GM19099 (cell line): ENCODE measurements around the gene LUZP2.

Source experiments
- POLR2A ChIP-seq: IDR thresholded peaks from 3 replicates; pipeline ENCODE4 v1.6.1; 2011; ENCODE audit warnings: low read depth; ENCODE audit not compliant: insufficient read length; ENCODE audit errors: extremely low read depth

LUZP2 gene

DNA sequence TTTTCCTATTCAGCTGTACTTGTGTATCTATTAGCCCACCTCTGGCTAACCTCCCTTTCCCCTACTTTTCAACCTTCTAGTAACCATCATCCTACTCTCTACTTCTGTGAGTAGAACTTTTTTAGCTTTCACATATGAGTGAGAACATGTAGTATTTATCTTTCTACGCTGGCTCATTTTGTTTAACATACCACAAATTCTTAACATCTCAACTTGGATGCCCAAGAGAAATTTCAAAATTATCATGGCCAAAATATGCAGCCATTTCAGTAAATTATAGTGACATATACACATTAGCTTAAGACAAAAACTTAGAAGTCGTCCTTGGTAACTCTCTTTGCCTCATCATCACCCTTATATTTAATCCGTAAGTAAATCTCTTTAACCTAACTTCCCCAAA is 34.7 kb downstream of the LUZP2 start:
- TF ChIP-seq POLR2A: no peak

DNA sequence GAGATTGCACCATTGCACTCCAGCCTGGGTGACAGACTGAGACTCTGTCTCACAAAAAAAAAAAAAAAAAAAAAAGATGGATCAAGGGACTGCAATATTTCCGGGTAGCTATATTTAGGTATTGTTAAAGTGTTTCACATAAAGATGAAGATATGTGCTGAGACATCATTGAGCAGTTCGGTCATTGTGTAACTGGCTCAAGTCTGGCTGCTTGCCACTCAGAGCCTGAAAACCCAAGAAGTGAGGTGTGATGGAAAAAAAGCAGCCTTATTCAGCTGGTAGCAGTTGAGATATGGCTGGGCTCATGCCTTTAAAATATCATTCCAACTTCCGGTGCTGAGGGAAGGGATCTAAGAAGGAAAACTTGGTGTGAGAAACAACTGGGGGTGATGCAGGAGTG is 46.9 kb downstream of the LUZP2 start:
- TF ChIP-seq POLR2A: no peak

DNA sequence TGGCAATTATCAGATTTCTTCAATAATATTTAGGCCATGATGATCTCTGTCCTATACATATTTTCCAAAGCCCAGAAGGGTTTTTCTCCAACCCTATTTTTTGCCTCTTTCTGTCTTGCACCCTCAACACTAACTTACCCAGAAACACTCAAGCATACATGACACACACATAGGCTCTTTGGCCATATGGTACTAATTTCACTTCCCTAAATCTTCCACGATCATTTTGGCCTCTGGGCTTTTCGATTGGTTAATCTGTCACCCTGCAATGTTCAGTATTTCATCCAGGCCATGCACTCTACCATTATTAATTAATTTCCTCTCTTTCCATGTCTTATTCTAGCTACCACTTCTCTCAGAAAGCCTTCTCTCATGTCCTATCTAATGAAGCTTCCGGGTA is 59.8 kb downstream of the LUZP2 start:
- no peak for TF ChIP-seq POLR2A

DNA sequence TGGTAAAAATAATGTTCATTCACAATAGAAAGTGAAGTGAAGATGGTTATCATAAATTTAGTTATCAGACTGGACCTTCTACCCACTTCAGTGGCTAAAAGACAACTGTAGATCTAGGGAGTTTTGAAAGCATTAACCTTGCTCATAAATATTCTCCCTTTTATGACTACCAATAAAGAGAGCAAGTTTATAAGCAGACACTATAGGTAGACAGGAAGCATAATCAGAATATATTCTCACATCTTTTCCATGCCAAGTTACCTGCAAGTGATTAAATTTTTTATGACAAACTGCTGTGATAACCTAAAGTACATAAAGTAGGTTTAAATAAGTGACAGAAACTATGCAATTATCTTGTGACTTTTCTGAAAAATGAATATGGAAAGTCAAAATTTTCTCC is 62.5 kb downstream of the LUZP2 start:
- no peak for TF ChIP-seq POLR2A

DNA sequence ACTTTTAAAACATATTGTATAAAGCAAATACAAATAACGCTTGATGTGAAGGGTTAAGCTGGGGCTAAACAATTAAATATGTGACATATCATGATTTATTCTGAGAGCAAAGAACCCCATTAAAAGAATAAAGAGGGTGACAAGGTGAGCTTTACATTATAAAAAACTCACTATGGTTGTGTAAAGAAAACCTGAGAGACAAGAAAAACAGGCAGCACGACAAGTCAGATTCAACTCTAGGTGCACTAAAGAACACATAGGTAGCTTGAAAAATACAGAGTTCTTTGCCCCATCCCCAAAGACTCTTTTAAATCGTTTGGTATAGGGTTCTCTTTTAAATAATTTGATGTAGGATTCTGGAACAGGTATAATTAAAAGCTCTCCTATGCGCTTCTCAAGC is 63.5 kb downstream of the LUZP2 start:
- TF ChIP-seq POLR2A: no peak

DNA sequence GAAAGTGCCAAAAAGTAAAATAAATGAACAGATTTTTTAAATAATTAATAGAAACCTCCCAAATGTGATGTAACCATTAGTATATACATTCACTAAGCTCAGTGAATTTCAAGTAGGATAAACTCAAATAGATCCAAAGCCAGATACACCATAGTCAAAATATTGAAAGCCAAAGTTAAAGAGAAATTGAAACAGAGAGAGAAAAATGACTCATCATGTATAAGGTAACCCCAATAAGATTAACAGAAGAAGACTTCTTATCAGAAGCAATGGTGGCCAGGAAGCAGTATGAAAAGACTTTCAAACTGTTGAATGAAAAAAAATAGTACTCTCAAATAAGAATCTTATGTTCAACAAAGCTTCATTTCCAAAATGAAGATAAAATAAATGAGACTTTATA is 70.5 kb downstream of the LUZP2 start:
- TF ChIP-seq POLR2A: no peak

DNA sequence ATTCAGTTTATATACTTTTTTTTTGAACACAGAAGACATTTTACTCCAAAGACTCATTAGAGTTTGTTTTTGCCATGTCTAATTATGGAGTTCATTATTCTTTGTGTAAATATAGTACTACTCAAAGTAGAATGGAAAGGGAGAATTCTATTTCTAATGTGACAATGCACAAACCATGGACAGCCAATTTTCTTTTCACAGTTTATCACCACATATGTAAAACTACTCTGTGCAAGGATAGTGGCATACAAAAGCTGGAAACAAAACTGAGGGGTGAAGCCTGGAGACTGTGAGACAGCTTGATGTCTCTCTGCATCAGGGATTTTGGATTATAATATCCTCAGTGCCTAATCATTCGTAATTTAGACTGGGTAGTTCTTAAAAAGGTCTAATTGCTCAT is 75.5 kb downstream of the LUZP2 start:
- no peak for TF ChIP-seq POLR2A

DNA sequence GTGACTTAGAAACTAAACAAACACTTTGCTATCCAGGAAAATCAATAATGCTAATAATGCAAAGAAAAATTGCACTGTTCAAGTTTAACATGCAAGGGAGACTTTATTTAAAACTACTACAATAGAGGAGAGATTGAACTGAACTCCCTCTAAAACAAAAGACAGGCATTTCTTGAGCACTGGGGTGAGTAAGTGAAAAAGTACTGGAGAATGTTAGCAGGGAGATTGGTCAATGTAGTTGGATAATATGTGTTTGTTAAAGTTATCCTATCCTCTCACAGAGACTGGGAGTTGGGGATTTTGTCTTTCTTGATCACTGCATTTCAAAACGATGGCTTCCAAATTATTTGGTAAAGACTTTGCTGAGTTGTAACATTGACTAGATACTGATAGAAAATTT is 77.6 kb downstream of the LUZP2 start:
- no peak for TF ChIP-seq POLR2A

DNA sequence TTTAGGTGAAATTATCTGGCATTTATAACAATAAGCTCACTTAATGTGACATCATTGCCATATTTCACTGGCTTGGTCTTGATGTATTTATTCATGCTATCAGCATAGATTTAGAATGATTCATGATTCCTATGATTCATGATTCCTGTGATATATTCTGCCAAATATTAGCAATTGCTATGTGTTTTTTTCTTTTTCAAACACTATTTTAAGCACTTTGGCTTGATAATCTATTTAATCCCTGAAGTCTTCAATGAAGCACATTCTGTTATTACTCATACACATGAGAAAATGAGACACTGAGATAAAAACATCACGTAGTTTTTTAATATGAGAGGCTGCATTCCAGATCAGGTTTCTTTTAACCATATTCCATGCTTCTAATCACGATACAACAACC is 78.5 kb downstream of the LUZP2 start:
- TF ChIP-seq POLR2A: no peak

DNA sequence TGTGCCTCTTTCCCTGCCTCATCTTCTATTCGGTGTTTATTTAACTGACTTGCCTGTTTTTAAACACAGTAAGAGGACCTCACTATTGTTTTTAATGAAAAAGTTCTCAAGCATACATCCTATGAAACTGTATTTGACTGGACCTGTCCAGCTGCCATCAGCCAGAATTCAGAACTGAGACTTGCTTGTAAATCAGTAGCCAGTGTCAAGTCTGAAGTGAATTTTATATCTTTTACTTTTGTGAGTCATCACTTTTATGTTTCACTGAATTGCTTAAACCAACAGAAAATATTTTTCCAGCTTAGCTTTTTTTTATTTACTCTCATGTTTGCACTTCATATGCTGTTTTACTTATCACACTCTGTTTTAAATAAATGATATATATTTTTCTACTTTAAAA is 88.3 kb downstream of the LUZP2 start:
- TF ChIP-seq POLR2A: no peak

DNA sequence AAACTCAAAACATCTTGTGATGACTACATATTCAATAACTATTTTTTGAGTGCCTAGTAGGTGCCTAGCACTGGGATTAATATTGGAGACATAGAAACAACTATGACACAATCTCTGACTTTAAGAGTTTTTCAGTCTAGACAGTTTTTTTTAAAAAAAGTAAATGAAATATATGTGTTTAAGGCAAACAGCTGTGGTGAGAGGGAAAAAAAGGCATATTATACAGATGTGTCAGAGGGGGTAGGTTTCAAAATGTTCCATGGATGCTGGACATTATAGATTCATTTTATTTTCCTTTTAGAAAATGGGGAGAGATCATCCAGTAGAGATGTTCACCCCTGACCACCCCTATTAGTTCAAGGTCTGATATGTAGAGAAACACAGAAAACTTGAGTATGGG is 90.8 kb downstream of the LUZP2 start:
- no peak for TF ChIP-seq POLR2A

DNA sequence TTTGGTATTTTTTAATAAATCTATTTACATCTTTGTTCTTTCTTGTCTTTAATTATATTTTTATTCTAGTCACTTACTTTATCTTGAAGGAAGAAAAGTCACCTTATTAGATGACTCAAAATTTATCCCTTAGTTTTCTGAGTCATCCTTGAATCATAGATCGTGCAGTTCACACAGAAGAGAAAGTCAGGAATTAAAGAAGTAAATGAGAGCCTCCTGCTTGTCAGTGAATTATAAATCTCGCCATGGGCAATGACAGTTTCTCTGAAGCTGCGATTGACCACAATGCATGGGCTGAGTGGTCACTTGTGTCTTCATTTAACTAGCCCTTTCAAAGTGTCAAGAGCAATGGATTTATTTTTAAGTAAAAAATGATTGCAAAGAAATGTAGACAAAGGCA is 91.2 kb downstream of the LUZP2 start:
- no peak for TF ChIP-seq POLR2A

DNA sequence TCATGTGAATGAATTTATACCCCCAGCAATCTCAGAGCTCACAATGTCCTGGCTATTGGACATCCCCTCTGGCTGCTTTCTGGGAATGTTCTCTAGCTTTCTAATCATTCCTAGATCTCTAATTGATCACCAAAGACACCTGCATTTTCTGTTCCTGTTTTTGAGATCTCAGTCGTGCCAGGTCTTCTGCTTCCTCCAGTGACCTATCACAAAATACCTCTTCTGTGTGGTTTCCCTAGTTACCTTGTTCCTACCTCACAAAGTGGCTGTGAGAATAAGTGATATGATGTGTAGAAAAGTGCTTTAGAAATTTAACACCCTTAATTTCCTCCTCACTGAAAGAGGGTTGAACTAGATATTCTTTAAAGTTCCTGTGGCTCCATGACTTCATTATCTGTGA is 92.2 kb downstream of the LUZP2 start:
- no peak for TF ChIP-seq POLR2A

DNA sequence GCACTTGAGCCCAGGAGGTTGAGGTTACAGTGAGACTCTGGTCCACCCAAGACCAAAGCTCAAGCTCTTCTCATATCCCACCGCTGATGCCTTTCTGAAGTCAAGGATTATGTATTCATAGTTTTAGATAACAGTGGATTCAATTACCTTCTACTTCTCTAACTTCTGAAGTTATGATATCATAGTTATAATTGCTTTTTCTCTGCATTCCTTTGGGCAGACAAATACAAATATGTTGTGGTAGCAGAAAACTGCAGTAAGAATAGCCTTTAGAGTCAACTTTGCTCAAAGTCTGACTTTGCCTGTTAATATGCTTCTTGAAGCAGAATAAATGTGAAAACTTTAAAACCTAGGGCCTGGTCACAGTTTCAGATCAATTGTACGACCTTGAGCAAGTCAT is 94.4 kb downstream of the LUZP2 start:
- no peak for TF ChIP-seq POLR2A

DNA sequence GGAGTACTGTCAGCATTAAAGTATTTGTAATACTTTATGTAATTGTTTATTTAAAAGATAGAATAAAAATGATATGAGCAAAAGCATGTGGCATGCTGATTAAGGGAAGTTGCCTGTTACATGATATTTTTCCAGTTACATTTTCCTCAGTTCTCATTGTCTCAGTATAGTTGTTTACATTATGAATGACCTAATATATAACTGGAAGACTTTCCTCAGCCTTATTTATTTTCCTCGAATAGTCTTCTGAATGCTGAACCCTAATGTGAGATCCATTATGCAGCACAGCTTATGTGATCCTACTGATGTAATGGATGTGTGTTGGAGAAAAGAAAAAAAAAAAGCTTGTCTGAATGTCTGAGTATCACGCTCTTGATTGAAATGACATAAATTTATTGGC is 95.5 kb downstream of the LUZP2 start:
- TF ChIP-seq POLR2A: no peak

DNA sequence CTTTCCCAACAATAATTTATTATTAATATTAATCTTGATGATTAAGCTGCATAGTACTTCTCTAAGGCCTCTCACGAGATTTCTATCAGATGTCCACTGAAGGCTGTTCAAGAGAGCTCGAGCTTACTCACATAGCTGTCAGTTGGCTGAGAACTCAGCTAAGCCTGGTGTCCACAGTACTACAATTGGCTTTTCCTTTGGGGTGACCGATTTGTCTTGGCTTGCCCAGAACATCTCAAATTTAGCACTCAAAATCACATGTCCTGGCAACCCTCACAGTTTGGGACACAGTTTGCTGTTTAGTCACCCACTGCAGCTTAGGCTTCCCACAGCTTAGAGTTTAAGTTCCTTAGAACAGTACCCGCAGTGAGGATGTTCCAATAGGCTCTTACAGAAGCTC is 96.5 kb downstream of the LUZP2 start:
- no peak for TF ChIP-seq POLR2A

DNA sequence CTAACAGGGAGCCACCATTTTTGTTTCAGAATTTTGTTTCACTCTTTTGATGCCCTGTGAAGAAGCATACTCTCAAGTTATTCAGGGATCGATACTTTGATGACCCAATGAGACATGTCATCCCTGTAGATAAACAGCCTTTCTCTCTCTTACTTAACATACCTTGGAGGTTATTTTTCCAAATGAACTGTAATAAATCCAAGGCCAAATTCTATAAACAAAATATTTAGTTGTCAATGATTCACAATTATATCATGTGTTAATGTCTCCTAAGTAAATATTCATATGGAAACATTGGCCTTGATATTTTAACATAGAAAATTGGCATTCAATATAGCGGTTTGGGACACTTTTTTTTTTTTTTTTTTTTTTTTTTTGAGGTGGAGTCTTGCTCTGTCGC is 97.5 kb downstream of the LUZP2 start:
- TF ChIP-seq POLR2A: no peak

DNA sequence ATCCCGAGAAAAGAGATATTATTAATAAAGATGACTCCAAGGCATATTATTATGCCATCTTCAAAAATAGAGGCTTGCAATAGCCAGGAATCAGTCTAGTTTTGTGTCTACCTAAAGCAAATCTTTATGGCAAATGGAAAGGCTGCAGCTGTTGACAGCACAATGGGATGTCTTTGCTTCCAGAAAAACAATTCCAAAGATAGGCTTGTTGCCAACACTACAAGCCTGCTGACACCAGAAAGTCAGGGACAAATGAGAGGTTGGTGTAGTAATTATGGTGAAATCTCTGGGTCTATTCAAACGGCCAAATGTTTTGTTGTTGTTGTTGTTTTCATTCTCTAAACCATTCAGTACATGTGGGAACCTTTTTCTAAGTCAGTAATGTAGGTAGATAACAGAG is 101.8 kb downstream of the LUZP2 start:
- no peak for TF ChIP-seq POLR2A
